IMR-90 (cell line): ENCODE measurements around the gene GP5.

Experiments
- BHLHE40 ChIP-seq: fragments of 150-350 bp; IDR thresholded peaks from 2 replicates; pipeline ENCODE4 v1.6.1; 2016; ENCODE audit warnings: mild to moderate bottlenecking, low read depth, low read length
- CHD1 ChIP-seq: IDR thresholded peaks from 2 replicates; pipeline ENCODE4 v1.6.1; 2012; ENCODE audit warnings: low read depth, low read length, improper control_type of control experiment
- CTCF ChIP-seq: conservative IDR thresholded peaks from 2 replicates; pipeline ENCODE4 v1.5.1; 2012; ENCODE audit warnings: mild to moderate bottlenecking, low read depth, low read length, improper control_type of control experiment
- ELK1 ChIP-seq: fragments of 150-350 bp; IDR thresholded peaks from 2 replicates; pipeline ENCODE4 v1.6.1; 2016; ENCODE audit warnings: low read depth, mild to moderate bottlenecking, low read length, moderate library complexity, borderline replicate concordance
- MAFK ChIP-seq: IDR thresholded peaks from 2 replicates; pipeline ENCODE4 v1.6.1; 2012; ENCODE audit warnings: low read depth, low read length, improper control_type of control experiment
- MAZ ChIP-seq: IDR thresholded peaks from 2 replicates; pipeline ENCODE4 v1.6.1; 2012; ENCODE audit warnings: low read depth, mild to moderate bottlenecking, low read length, improper control_type of control experiment, moderate library complexity, borderline replicate concordance
- MXI1 ChIP-seq: IDR thresholded peaks from 2 replicates; pipeline ENCODE4 v1.6.1; 2012; ENCODE audit warnings: low read depth, mild to moderate bottlenecking, low read length, moderate library complexity, borderline replicate concordance
- NFE2L2 ChIP-seq: fragments of 150-350 bp; IDR thresholded peaks from 2 replicates; pipeline ENCODE4 v1.6.1; 2016; ENCODE audit warnings: low read depth, mild to moderate bottlenecking, low read length
- POLR2A ChIP-seq: IDR thresholded peaks from 2 replicates; pipeline ENCODE4 v1.6.1; 2012; ENCODE audit warnings: mild to moderate bottlenecking, low read depth, low read length
- RAD21 ChIP-seq: IDR thresholded peaks from 2 replicates; pipeline ENCODE4 v1.6.1; 2012; ENCODE audit warnings: low read length, improper control_type of control experiment
- RCOR1 ChIP-seq: IDR thresholded peaks from 2 replicates; pipeline ENCODE4 v1.6.1; 2012; ENCODE audit warnings: mild to moderate bottlenecking, low read length, improper control_type of control experiment; ENCODE audit not compliant: insufficient replicate concordance
- RFX5 ChIP-seq: IDR thresholded peaks from 2 replicates; pipeline ENCODE4 v1.8.0; 2012; ENCODE audit warnings: low read depth, mild to moderate bottlenecking, low read length, moderate library complexity
- SMC3 ChIP-seq: fragments of 150-350 bp; IDR thresholded peaks from 2 replicates; pipeline ENCODE4 v1.6.1; 2016; ENCODE audit warnings: low read depth, mild to moderate bottlenecking, antibody characterized with exemption, low read length, moderate library complexity
- USF2 ChIP-seq: fragments of 150-350 bp; IDR thresholded peaks from 2 replicates; pipeline ENCODE4 v1.6.1; 2017; ENCODE audit warnings: mild to moderate bottlenecking, antibody characterized with exemption, low read length, low read depth

GRCh38 chr3:194374935-194375334 lies 24.1 kb downstream of the GP5 start:
- TF ChIP-seq CTCF = no peak
- TF ChIP-seq POLR2A = no peak
- no peak for TF ChIP-seq MAZ
- no peak for TF ChIP-seq MAFK
- no peak for TF ChIP-seq RCOR1
- TF ChIP-seq RAD21 = no peak
- TF ChIP-seq BHLHE40 = no peak
- TF ChIP-seq SMC3 = no peak
- no peak for TF ChIP-seq ELK1
- TF ChIP-seq NFE2L2 = no peak
- TF ChIP-seq RFX5 = no peak
- no peak for TF ChIP-seq MXI1
- no peak for TF ChIP-seq CHD1
- TF ChIP-seq USF2 = no peak
